ENCODE results near the gene PIK3AP1.
"Not testable (repeated sequence)": the region's sequence is repeated elsewhere in the genome, so short reads cannot be mapped to it uniquely, and the experiment has no call there.

Gene PIK3AP1

GRCh38 chr10:96585736-96586418 lies 134.4 kb downstream of the PIK3AP1 start:
- Histone ChIP-seq H3K36me3 (ENCODE audit: insufficient read depth, low read length) (no peaks in the 10 kb centered on the region), H3K27ac (ENCODE audit: low read depth, low read length) (peak overlapping the region; percentile 79), H3K9me3 (ENCODE audit: insufficient read depth, low read depth, low read length) (no peaks in the 10 kb centered on the region), H3K27me3 (ENCODE audit: insufficient read depth, low read length) (no peaks in the 10 kb centered on the region), H3K9ac (ENCODE audit: low read depth, low read length) (peak overlapping the region; percentile 92), H3K4me1 (ENCODE audit: insufficient read depth, low read length) (peaks cover 33% of the 10 kb centered on the region), H3K4me3 (ENCODE audit: low read length) (peak overlapping the region; percentile 81)
- WGBS = 4% methylated on average over 20 of the region's 20 CpGs

DNA sequence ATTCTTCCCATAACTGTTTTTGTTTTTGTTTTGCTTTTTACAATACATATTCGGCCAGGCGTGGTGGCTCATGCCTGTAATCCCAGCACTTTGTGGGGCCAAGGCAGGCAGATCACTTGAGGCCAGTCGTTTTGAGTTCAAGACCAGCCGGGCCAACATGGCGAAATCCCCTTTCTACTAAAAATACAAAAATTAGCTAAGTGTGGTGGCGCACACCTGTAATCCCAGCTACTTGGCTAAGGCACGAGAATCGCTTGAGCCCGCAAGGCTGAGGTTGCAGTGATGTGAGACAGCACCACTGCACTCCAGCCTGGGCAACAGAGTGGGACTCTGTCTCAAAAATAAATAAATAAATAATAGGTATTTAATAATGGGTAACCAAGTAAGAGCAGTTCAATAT lies 135.8 kb downstream of the PIK3AP1 start:
- Histone ChIP-seq H3K27ac (ENCODE audit: low read depth, low read length) (no peak overlapping the region), H3K9ac (ENCODE audit: low read depth, low read length) (no peak overlapping the region), H3K36me3 (ENCODE audit: insufficient read depth, low read length) (no peaks in the 10 kb centered on the region), H3K4me1 (ENCODE audit: insufficient read depth, low read length) (peaks cover 39% of the 10 kb centered on the region), H3K27me3 (ENCODE audit: insufficient read depth, low read length) (no peaks in the 10 kb centered on the region), H3K9me3 (ENCODE audit: insufficient read depth, low read depth, low read length) (no peaks in the 10 kb centered on the region), H3K4me3 (ENCODE audit: low read length) (no peak overlapping the region)
- WGBS = 91% methylated on average over 9 of the region's 9 CpGs

DNA sequence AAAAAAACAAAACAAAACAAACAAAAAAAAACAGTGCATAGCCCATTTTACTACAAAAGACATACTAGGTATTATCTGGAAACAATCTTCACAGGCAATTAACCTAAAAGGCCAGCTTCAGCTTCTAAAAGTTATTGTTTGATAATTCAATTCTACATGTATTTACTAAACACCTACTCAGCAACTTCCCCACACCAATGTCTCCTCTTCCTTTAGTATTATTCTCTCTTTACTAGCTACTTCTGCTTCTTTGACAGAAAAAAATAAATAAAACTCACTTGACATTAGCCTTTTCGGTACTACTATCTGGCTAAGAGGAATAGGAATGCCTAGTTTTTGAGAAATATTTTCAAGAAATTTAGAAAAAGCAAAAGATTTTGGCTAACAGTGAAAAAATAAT lies 136.3 kb downstream of the PIK3AP1 start:
- peaks cover 41% of the 10 kb centered on the region for H3K4me1 ChIP-seq (ENCODE audit: insufficient read depth, low read length)
- H3K27me3 ChIP-seq (ENCODE audit: insufficient read depth, low read length) = no peaks in the 10 kb centered on the region
- H3K9ac ChIP-seq (ENCODE audit: low read depth, low read length) = no peak overlapping the region
- no peak overlapping the region for H3K27ac ChIP-seq (ENCODE audit: low read depth, low read length)
- H3K4me3 ChIP-seq (ENCODE audit: low read length) = no peak overlapping the region
- 100% methylated on average over 1 of the region's 1 CpG for WGBS
- no peaks in the 10 kb centered on the region for H3K36me3 ChIP-seq (ENCODE audit: insufficient read depth, low read length)
- no peaks in the 10 kb centered on the region for H3K9me3 ChIP-seq (ENCODE audit: insufficient read depth, low read depth, low read length)

DNA sequence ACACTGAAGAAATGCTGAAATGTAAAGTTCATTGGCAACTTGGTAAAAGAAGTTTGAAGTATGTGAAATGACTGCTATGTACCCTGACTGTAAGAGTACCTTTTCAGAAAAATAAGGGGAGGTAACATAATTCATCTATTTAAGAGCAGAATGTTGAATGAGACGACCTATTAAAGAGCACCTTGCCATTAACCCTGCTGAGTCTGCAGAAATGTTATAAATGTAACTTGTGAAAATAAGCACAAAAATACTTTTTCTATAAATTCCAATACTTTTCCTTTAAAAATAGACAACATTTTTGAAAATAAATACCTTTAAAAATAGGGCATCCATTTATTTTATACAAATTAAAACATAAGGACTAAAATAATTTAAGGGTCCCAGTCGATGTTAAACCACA lies 141.2 kb downstream of the PIK3AP1 start:
- Histone ChIP-seq H3K27me3 (ENCODE audit: insufficient read depth, low read length) (no peaks in the 10 kb centered on the region), H3K4me1 (ENCODE audit: insufficient read depth, low read length) (peaks cover 22% of the 10 kb centered on the region), H3K27ac (ENCODE audit: low read depth, low read length) (no peak overlapping the region), H3K36me3 (ENCODE audit: insufficient read depth, low read length) (peaks cover 21% of the 10 kb centered on the region), H3K9ac (ENCODE audit: low read depth, low read length) (no peak overlapping the region), H3K4me3 (ENCODE audit: low read length) (no peak overlapping the region), H3K9me3 (ENCODE audit: insufficient read depth, low read depth, low read length) (no peaks in the 10 kb centered on the region)
- 100% methylated on average over 1 of the region's 2 CpGs for WGBS

DNA sequence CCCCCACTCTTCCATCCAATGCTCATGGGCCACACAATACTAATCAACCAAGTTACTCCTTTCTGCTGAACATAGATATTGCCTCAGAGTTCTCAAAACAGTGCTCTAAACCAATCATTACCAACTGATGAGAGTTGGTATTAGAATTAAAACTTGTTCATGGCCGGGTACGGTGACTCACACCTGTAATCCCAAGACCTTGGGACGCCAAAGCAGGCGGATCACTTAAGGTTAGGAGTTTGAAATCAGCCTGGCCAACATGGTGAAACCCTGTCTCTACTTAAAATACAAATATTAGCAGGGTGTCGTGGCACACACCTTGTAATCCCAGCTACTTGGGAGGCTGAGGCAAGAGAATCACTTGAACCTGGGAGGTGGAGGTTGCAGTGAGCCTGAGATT lies 141.7 kb downstream of the PIK3AP1 start:
- WGBS = 88% methylated on average over 5 of the region's 5 CpGs
- Histone ChIP-seq H3K9me3 (ENCODE audit: insufficient read depth, low read depth, low read length) (no peaks in the 10 kb centered on the region), H3K27me3 (ENCODE audit: insufficient read depth, low read length) (no peaks in the 10 kb centered on the region), H3K27ac (ENCODE audit: low read depth, low read length) (no peak overlapping the region), H3K9ac (ENCODE audit: low read depth, low read length) (no peak overlapping the region), H3K4me3 (ENCODE audit: low read length) (no peak overlapping the region), H3K4me1 (ENCODE audit: insufficient read depth, low read length) (peaks cover 22% of the 10 kb centered on the region), H3K36me3 (ENCODE audit: insufficient read depth, low read length) (peaks cover 21% of the 10 kb centered on the region)

DNA sequence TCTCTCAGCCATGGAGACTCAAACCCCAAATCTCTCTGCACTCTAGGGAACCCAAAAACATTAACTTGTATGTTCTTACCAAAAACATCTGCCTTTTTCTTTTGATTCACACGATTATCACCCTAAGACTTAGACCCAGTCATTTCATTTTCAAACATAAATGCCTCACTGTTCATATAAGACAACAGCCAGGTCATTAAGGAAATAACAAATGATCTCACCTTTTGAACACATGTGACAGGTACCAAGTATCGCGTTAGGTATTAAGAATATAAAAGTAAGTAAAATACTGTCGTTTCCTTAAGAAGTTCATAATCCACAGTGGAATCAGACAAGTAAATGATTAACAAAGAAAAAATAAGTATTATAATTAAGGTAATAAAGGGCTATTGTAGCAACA lies 142.3 kb downstream of the PIK3AP1 start:
- peaks cover 24% of the 10 kb centered on the region for H3K36me3 ChIP-seq (ENCODE audit: insufficient read depth, low read length)
- H3K4me1 ChIP-seq (ENCODE audit: insufficient read depth, low read length) = peaks cover 22% of the 10 kb centered on the region
- H3K9ac ChIP-seq (ENCODE audit: low read depth, low read length) = no peak overlapping the region
- H3K27me3 ChIP-seq (ENCODE audit: insufficient read depth, low read length) = no peaks in the 10 kb centered on the region
- 84% methylated on average over 1 of the region's 4 CpGs for WGBS
- no peaks in the 10 kb centered on the region for H3K9me3 ChIP-seq (ENCODE audit: insufficient read depth, low read depth, low read length)
- no peak overlapping the region for H3K4me3 ChIP-seq (ENCODE audit: low read length)
- no peak overlapping the region for H3K27ac ChIP-seq (ENCODE audit: low read depth, low read length)

DNA sequence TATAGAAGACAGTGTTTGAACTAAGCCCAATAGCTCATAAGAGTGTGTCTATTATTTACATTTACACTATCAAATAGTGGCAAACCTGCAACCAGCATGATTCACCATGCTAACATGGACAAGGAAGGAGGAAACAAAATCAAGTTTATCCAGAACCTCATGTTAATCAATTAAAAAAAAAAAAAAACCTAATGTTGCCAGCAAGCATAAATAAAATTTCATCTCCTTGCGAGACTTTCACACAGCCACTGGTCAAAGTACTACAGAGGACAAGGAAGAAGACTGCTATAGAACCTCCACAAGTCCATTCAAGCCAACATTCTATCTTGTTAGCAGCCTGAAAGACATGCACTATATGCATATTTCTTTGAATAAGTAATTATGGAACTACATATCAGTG lies 143.2 kb downstream of the PIK3AP1 start:
- H3K27me3 ChIP-seq (ENCODE audit: insufficient read depth, low read length) = no peaks in the 10 kb centered on the region
- WGBS = 100% methylated on average over 1 of the region's 1 CpG
- peaks cover 19% of the 10 kb centered on the region for H3K4me1 ChIP-seq (ENCODE audit: insufficient read depth, low read length)
- no peak overlapping the region for H3K27ac ChIP-seq (ENCODE audit: low read depth, low read length)
- no peak overlapping the region for H3K9ac ChIP-seq (ENCODE audit: low read depth, low read length)
- no peaks in the 10 kb centered on the region for H3K9me3 ChIP-seq (ENCODE audit: insufficient read depth, low read depth, low read length)
- H3K36me3 ChIP-seq (ENCODE audit: insufficient read depth, low read length) = peaks cover 28% of the 10 kb centered on the region
- no peak overlapping the region for H3K4me3 ChIP-seq (ENCODE audit: low read length)

- H3K4me3 ChIP-seq (ENCODE audit: low read length) = no peak overlapping the region
- H3K9me3 ChIP-seq (ENCODE audit: insufficient read depth, low read depth, low read length) = no peaks in the 10 kb centered on the region
- H3K4me1 ChIP-seq (ENCODE audit: insufficient read depth, low read length) = peaks cover 19% of the 10 kb centered on the region
- H3K36me3 ChIP-seq (ENCODE audit: insufficient read depth, low read length) = peaks cover 28% of the 10 kb centered on the region
- WGBS = no CpG with 5 or more reads among the region's 1 CpG
- H3K27ac ChIP-seq (ENCODE audit: low read depth, low read length) = no peak overlapping the region
- H3K9ac ChIP-seq (ENCODE audit: low read depth, low read length) = no peak overlapping the region
- no peaks in the 10 kb centered on the region for H3K27me3 ChIP-seq (ENCODE audit: insufficient read depth, low read length)
Measured at GRCh38 chr10:96576277-96576980, 143.9 kb downstream of the PIK3AP1 start.

DNA sequence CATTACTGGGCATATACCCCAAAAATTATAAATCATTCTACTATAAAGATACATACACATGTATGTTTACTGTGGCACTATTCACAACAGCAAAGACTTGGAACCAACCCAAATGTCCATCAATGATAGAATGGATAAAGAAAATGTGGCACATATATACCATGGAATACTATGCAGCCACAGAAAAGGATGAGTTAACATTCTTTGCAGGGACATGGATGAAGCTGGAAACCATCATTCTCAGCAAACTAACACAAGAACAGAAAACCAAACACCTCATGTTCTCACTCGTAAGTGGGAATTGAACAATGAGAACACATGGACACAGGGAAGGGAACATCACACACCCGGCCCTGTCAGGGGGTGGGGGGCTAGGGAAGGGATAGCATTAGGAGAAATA lies 145.8 kb downstream of the PIK3AP1 start:
- H3K27ac ChIP-seq (ENCODE audit: low read depth, low read length); H3K9me3 ChIP-seq (ENCODE audit: insufficient read depth, low read depth, low read length); H3K9ac ChIP-seq (ENCODE audit: low read depth, low read length); H3K27me3 ChIP-seq (ENCODE audit: insufficient read depth, low read length); H3K4me3 ChIP-seq (ENCODE audit: low read length): not testable (repeated sequence)
- Histone ChIP-seq H3K4me1 (ENCODE audit: insufficient read depth, low read length) (peaks cover 17% of the 10 kb centered on the region), H3K36me3 (ENCODE audit: insufficient read depth, low read length) (peaks cover 30% of the 10 kb centered on the region)
- WGBS = 97% methylated on average over 2 of the region's 2 CpGs

- Histone ChIP-seq H3K27me3 (ENCODE audit: insufficient read depth, low read length) (no peaks in the 10 kb centered on the region), H3K4me3 (ENCODE audit: low read length) (no peak overlapping the region), H3K36me3 (ENCODE audit: insufficient read depth, low read length) (peaks cover 42% of the 10 kb centered on the region), H3K9ac (ENCODE audit: low read depth, low read length) (no peak overlapping the region), H3K9me3 (ENCODE audit: insufficient read depth, low read depth, low read length) (no peaks in the 10 kb centered on the region), H3K27ac (ENCODE audit: low read depth, low read length) (no peak overlapping the region), H3K4me1 (ENCODE audit: insufficient read depth, low read length) (peaks cover 14% of the 10 kb centered on the region)
- 94% methylated on average over 4 of the region's 5 CpGs for WGBS
Measured at GRCh38 chr10:96573036-96573435, 147.3 kb downstream of the PIK3AP1 start.

DNA sequence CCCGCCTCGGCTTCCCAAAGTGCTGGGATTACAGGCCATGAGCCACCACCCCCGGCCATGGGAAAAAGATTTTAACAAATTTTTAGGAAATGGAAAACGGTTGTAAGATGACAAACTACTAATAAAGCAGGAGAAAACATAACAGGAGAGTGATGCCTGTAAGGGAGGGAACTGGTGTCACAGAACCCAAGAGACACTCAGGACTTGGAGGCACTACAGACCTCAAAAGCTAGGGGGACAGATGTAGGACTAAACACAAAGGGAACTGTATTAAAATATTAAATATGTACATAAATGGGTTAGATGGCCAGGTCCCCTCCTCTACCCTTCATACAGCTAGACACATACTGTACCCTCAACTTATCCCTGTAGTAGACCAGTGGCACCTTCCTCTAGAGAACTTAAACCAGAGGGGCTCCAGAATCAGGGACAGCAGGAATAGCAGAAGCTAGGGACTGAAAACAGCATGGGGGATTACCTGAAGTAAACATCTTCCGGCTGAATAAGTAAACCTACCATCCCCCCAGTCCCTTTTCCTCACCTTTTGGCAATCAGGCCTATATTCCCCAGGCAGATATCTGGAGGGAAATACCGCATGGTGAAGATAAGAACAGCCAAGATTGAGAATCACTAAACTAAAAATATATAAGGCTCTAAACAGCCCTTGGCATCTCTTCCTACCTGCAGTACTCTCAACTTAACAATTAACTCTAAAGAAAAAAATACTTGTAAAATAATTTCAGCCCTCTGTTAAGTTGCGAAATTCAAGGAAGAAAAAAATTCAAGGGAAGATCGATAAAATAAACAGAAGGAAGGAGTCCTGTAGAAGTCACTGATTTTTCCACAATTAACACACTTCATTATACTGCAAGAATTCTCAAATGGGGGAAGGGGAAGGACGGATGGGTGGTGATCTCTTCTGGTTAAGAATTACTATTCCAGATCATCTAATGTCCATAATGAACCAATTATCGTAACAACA lies 149.0 kb downstream of the PIK3AP1 start:
- Histone ChIP-seq H3K27ac (ENCODE audit: low read depth, low read length) (no peak overlapping the region), H3K9ac (ENCODE audit: low read depth, low read length) (no peak overlapping the region), H3K4me3 (ENCODE audit: low read length) (no peak overlapping the region), H3K27me3 (ENCODE audit: insufficient read depth, low read length) (no peaks in the 10 kb centered on the region), H3K36me3 (ENCODE audit: insufficient read depth, low read length) (peaks cover 43% of the 10 kb centered on the region), H3K4me1 (ENCODE audit: insufficient read depth, low read length) (peaks cover 18% of the 10 kb centered on the region), H3K9me3 (ENCODE audit: insufficient read depth, low read depth, low read length) (no peaks in the 10 kb centered on the region)
- 84% methylated on average over 8 of the region's 10 CpGs for WGBS
